ENCODE data around the gene EIF5B. TPM values are rescaled to one million over a fixed set of nuclear protein-coding genes. Genes with fewer than 3 reads are reported as not detected.

EIF5B gene
- polyA plus RNA-seq, 2 of the 4 experiments (the other 2 are of a cell fraction), result 25.0 to 75.4 TPM

GRCh38 chr2:99417396-99417795 lies 80.2 kb downstream of the EIF5B start:
- POLR2A ChIA-PET, result no interaction called here
- H3K4me1 ChIP-seq, result peaks cover 18% of the 10 kb centered on the region
- TF ChIP-seq HDAC2 (IDR thresholded peaks at IDR 0.05), result no peak
- no peak for TF ChIP-seq RFX5 (IDR thresholded peaks at IDR 0.05)
- TF ChIP-seq SMC3 (IDR thresholded peaks at IDR 0.05), result no peak
- TF ChIP-seq, protein P1, sequence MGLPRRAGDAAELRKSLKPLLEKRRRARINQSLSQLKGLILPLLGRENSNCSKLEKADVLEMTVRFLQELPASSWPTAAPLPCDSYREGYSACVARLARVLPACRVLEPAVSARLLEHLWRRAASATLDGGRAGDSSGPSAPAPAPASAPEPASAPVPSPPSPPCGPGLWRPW (IDR thresholded peaks at IDR 0.05), result no peak
- TF ChIP-seq RNF2 (IDR thresholded peaks at IDR 0.05; ENCODE audit: borderline replicate concordance, low read depth), result no peak
- no peak for TF ChIP-seq BHLHE40 (IDR thresholded peaks at IDR 0.05; ENCODE audit: low read depth, low read length)
- ATAC-seq, result no peak
- 87% methylated on average over 3 of the region's 3 CpGs for WGBS (ENCODE audit: missing lambda C conversion rate)
- H3K9me3 ChIP-seq, result no peaks in the 10 kb centered on the region
- H3K27ac ChIP-seq, result no peak overlapping the region
- CTCF ChIA-PET, result interaction anchor here (0.9 kb wide), 1 partner anchor 19 kb away, joined by 3 read pairs; no protein-coding TSS in a partner anchor
- DNase-seq (ENCODE audit: low read depth in 1 of 2, low spot score in 1 of 2), result no peak
- FAIRE-seq, result no peak
- no peak overlapping the region for H3K4me2 ChIP-seq
- H3K4me3 ChIP-seq, result no peak overlapping the region

GRCh38 chr2:99420031-99420430 lies 82.8 kb downstream of the EIF5B start:
- Histone ChIP-seq H3K4me3 (no peak overlapping the region), H3K27ac (peak overlapping the region in 1 of 2 experiments; percentile 65; a peak in 3 of 6 replicates), H3K9me3 (no peaks in the 10 kb centered on the region), H3K4me2 (peak overlapping the region; percentile 34; the same call in 1 of the 3 replicates), H3K4me1 (peaks cover 18% of the 10 kb centered on the region)
- no peak for TF ChIP-seq JUN (IDR thresholded peaks at IDR 0.05)
- no peak for TF ChIP-seq NR3C1 (IDR thresholded peaks at IDR 0.05)
- TF ChIP-seq ZC3H11A (IDR thresholded peaks at IDR 0.05), result no peak
- no peak for TF ChIP-seq PBX3 (IDR thresholded peaks at IDR 0.05)
- TF ChIP-seq TP53 (CRISPR knock-in tag; IDR thresholded peaks at IDR 0.05), result no peak
- no peak for TF ChIP-seq HOXB5 (CRISPR knock-in tag; IDR thresholded peaks at IDR 0.05)
- TF ChIP-seq ZSCAN20 (CRISPR knock-in tag; IDR thresholded peaks at IDR 0.05), result no peak
- no peak for TF ChIP-seq HOXA7 (CRISPR knock-in tag; IDR thresholded peaks at IDR 0.05)
- no peak for TF ChIP-seq HDAC2 (IDR thresholded peaks at IDR 0.05)
- no peak for TF ChIP-seq SMC3 (IDR thresholded peaks at IDR 0.05)
- FAIRE-seq (no peak), ATAC-seq (peak; percentile 64 to 72; a peak in 5 of 6 replicates), DNase-seq (ENCODE audit: low read depth in 1 of 2, low spot score in 1 of 2) (no peak)
- ChIA-PET POLR2A (no interaction called here), CTCF (interaction anchor here (1.4 to 2.2 kb wide), 3 partner anchors 8 to 70 kb away, joined by 6 to 8 read pairs (median 6); partner anchors contain the start of gene REV1)
- WGBS (ENCODE audit: missing lambda C conversion rate), result 31% methylated on average over 1 of the region's 1 CpG

GRCh38 chr2:99420751-99421299 lies 83.6 kb downstream of the EIF5B start:
- WGBS (ENCODE audit: missing lambda C conversion rate), result 80% methylated on average over 5 of the region's 5 CpGs
- H3K4me3 ChIP-seq, result no peak overlapping the region
- H3K27ac ChIP-seq, result peak overlapping the region in 1 of 2 experiments; percentile 65; a peak in 2 of 6 replicates
- peak overlapping the region; percentile 34; the same call in 1 of the 3 replicates for H3K4me2 ChIP-seq
- no peaks in the 10 kb centered on the region for H3K9me3 ChIP-seq
- no peak for DNase-seq (ENCODE audit: low read depth in 1 of 2, low spot score in 1 of 2)
- no peak for FAIRE-seq
- TF ChIP-seq SMC3 (IDR thresholded peaks at IDR 0.05), result no peak
- TF ChIP-seq, protein P2, sequence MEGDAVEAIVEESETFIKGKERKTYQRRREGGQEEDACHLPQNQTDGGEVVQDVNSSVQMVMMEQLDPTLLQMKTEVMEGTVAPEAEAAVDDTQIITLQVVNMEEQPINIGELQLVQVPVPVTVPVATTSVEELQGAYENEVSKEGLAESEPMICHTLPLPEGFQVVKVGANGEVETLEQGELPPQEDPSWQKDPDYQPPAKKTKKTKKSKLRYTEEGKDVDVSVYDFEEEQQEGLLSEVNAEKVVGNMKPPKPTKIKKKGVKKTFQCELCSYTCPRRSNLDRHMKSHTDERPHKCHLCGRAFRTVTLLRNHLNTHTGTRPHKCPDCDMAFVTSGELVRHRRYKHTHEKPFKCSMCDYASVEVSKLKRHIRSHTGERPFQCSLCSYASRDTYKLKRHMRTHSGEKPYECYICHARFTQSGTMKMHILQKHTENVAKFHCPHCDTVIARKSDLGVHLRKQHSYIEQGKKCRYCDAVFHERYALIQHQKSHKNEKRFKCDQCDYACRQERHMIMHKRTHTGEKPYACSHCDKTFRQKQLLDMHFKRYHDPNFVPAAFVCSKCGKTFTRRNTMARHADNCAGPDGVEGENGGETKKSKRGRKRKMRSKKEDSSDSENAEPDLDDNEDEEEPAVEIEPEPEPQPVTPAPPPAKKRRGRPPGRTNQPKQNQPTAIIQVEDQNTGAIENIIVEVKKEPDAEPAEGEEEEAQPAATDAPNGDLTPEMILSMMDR (IDR thresholded peaks at IDR 0.05), result no peak
- TF ChIP-seq REST (IDR thresholded peaks at IDR 0.05), result no peak
- no peak for TF ChIP-seq NFE2L2 (conservative IDR thresholded peaks at IDR 0.05; ENCODE audit: low read length)
- no peak for TF ChIP-seq ZNF302 (CRISPR knock-in tag; IDR thresholded peaks at IDR 0.05)
- POLR2A ChIA-PET, result no interaction called here
- CTCF ChIA-PET, result interaction anchor here (1.4 to 2.2 kb wide), 4 partner anchors 9 to 70 kb away, joined by 3 to 8 read pairs (median 6); partner anchors contain the start of gene REV1
- peaks cover 18% of the 10 kb centered on the region for H3K4me1 ChIP-seq
- peak in 1 of 2 experiments; percentile 40; a peak in 3 of 6 replicates for ATAC-seq

Data from A549 (cell line).